A549 (cell line): ENCODE data around the gene DNALI1.
"Not testable (repeated sequence)": the region's sequence is repeated elsewhere in the genome, so short reads cannot be mapped to it uniquely, and the experiment has no call there.

ENCODE experiments used
- CHD2 ChIP-seq: fragments of 150-350 bp; IDR thresholded peaks from 2 replicates; pipeline ENCODE4 v1.6.1; 2014; ENCODE audit warnings: low read length; ENCODE audit not compliant: partially characterized antibody
- CHD4 ChIP-seq: fragments of 200-600 bp; sonication (generic); IDR thresholded peaks from 2 replicates; pipeline ENCODE4 v1.6.1; 2016; ENCODE audit warnings: antibody characterized with exemption, mild to moderate bottlenecking, borderline replicate concordance
- CTCF ChIP-seq: fragments of >200 bp; sonication (Bioruptor Twin); formaldehyde crosslinking; IDR thresholded peaks from 3 replicates; pipeline ENCODE4 v1.5.1; 2016
- EHF ChIP-seq: fragments of 250-450 bp; sonication (Bioruptor Pico); IDR thresholded peaks from 2 replicates; pipeline ENCODE4 v1.5.0; 2020; ENCODE audit warnings: mild to moderate bottlenecking
- EHMT2 ChIP-seq: fragments of 200-600 bp; sonication (generic); IDR thresholded peaks from 2 replicates; pipeline ENCODE4 v1.6.1; 2016; ENCODE audit warnings: antibody characterized with exemption, low read depth, mild to moderate bottlenecking, moderate library complexity
- EP300 ChIP-seq, 2 experiments: fragments of >200 bp; sonication (Bioruptor Twin); formaldehyde crosslinking; IDR thresholded peaks; 2 replicates in 1 of 2; 3 replicates in 1 of 2; pipeline ENCODE4 v1.6.1; 2016 to 2017
- HEYL ChIP-seq: fragments of 250-450 bp; sonication (Bioruptor Pico); IDR thresholded peaks from 2 replicates; pipeline ENCODE4 v1.8.0; 2021; ENCODE audit warnings: mild to moderate bottlenecking, moderate library complexity
- JUN ChIP-seq, 2 experiments: fragments of >200 bp; sonication (Bioruptor Twin); formaldehyde crosslinking; IDR thresholded peaks; 2 replicates in 1 of 2; 3 replicates in 1 of 2; pipeline ENCODE4 v1.6.1; 2016 to 2017
- POLR2A ChIP-seq: IDR thresholded peaks from 2 replicates; pipeline ENCODE4 v1.6.1; 2012; ENCODE audit warnings: mild to moderate bottlenecking, low read length
- RAD21 ChIP-seq, 2 experiments: fragments of >200 bp in 1 of 2; sonication (Bioruptor Twin) in 1 of 2; formaldehyde crosslinking in 1 of 2; IDR thresholded peaks in 1 of 2; conservative IDR thresholded peaks in 1 of 2; 2 replicates in 1 of 2; 3 replicates in 1 of 2; pipeline ENCODE4 v1.6.1; 2012 to 2018; ENCODE audit warnings: inconsistent platforms in 1 of 2
- SREBF2 ChIP-seq: fragments of 450-650 bp; IDR thresholded peaks from 2 replicates; pipeline ENCODE4 v1.6.1; 2014; ENCODE audit warnings: mild to moderate bottlenecking, moderate library complexity
- TF ChIP-seq, protein P1 (sequence below): fragments of 200-600 bp; sonication (generic); IDR thresholded peaks from 2 replicates; pipeline ENCODE4 v1.6.1; 2016; ENCODE audit warnings: antibody characterized with exemption, mild to moderate bottlenecking, moderate library complexity

DNA sequence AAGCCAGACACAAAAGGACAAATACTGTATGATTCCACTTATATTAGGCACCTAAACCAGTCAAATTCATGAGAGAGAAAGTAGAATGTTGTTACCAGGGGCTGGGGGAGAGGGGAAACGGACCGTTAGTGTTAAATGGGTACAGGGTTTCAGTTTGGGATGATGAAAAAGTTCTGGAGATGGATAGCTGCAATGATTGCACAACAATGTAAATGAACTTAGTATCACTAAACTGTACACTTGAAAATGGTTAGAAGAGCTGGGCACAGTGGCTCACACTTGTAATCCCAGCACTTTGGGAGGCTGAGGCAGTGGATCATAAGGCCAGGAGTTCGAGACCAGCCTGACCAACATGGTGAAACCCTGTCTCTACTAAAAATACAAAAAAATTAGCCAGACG lies 27.8 kb downstream of the DNALI1 start:
- not testable (repeated sequence) for TF ChIP-seq JUN (IDR thresholded peaks at IDR 0.05); CHD4; CTCF; EHF (CRISPR knock-in tag); EHMT2; POLR2A; EP300 (IDR thresholded peaks at IDR 0.05); SREBF2; RAD21 (conservative IDR thresholded peaks at IDR 0.05 in 1 of 2, IDR thresholded peaks at IDR 0.05 in 1 of 2); HEYL (CRISPR knock-in tag); CHD2
- TF ChIP-seq, protein P1, sequence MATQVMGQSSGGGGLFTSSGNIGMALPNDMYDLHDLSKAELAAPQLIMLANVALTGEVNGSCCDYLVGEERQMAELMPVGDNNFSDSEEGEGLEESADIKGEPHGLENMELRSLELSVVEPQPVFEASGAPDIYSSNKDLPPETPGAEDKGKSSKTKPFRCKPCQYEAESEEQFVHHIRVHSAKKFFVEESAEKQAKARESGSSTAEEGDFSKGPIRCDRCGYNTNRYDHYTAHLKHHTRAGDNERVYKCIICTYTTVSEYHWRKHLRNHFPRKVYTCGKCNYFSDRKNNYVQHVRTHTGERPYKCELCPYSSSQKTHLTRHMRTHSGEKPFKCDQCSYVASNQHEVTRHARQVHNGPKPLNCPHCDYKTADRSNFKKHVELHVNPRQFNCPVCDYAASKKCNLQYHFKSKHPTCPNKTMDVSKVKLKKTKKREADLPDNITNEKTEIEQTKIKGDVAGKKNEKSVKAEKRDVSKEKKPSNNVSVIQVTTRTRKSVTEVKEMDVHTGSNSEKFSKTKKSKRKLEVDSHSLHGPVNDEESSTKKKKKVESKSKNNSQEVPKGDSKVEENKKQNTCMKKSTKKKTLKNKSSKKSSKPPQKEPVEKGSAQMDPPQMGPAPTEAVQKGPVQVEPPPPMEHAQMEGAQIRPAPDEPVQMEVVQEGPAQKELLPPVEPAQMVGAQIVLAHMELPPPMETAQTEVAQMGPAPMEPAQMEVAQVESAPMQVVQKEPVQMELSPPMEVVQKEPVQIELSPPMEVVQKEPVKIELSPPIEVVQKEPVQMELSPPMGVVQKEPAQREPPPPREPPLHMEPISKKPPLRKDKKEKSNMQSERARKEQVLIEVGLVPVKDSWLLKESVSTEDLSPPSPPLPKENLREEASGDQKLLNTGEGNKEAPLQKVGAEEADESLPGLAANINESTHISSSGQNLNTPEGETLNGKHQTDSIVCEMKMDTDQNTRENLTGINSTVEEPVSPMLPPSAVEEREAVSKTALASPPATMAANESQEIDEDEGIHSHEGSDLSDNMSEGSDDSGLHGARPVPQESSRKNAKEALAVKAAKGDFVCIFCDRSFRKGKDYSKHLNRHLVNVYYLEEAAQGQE, result not testable (repeated sequence)
